Measurements from ENCODE around the gene KLHL29. TPM values are rescaled to one million over a fixed set of nuclear protein-coding genes. Genes with fewer than 3 reads are reported as not detected.
A peak's percentile ranks its signal among the peaks of the same experiment; 100 is the strongest.

The KLHL29 gene
- total and polyA plus RNA-seq, 8 donors: 1.8 to 10.5 (median 2.8) TPM

GRCh38 chr2:23446916-23447315 lies 61.9 kb downstream of the KLHL29 start:
- Histone ChIP-seq H3K9me3 (peaks cover 0 to 7% of the 10 kb centered on the region in 2 donors), H3K27ac (no peak overlapping the region), H3K36me3 (no peaks in the 10 kb centered on the region), H3K27me3 (no peaks in the 10 kb centered on the region), H3K4me3 (no peak overlapping the region), H3K4me1 (no peaks in the 10 kb centered on the region)
- intact Hi-C loops (cut with DNase I): no loop called here
- no peak for TF ChIP-seq CTCF (IDR thresholded peaks at IDR 0.05)
- no peak for DNase-seq
- no peak for ATAC-seq

GRCh38 chr2:23447405-23447804 lies 62.4 kb downstream of the KLHL29 start:
- TF ChIP-seq CTCF (IDR thresholded peaks at IDR 0.05): no peak
- DNase-seq (no peak), ATAC-seq (no peak)
- peaks cover 0 to 3% of the 10 kb centered on the region in 2 donors for H3K9me3 ChIP-seq
- H3K27ac ChIP-seq: no peak overlapping the region
- no peaks in the 10 kb centered on the region for H3K36me3 ChIP-seq
- no peaks in the 10 kb centered on the region for H3K4me1 ChIP-seq
- H3K27me3 ChIP-seq: peaks cover 0 to 2% of the 10 kb centered on the region in 2 donors
- intact Hi-C loops (cut with DNase I): no loop called here
- H3K4me3 ChIP-seq: no peak overlapping the region

GRCh38 chr2:23448906-23449305 lies 63.9 kb downstream of the KLHL29 start:
- peaks cover 0 to 4% of the 10 kb centered on the region in 2 donors for H3K4me1 ChIP-seq
- H3K36me3 ChIP-seq: no peaks in the 10 kb centered on the region
- no peak overlapping the region for H3K4me3 ChIP-seq
- H3K27ac ChIP-seq: no peak overlapping the region
- ATAC-seq: no peak
- DNase-seq: no peak
- intact Hi-C loops (cut with DNase I): no loop called here
- no peak for TF ChIP-seq CTCF (IDR thresholded peaks at IDR 0.05)
- H3K9me3 ChIP-seq: no peaks in the 10 kb centered on the region
- peaks cover 0 to 8% of the 10 kb centered on the region in 2 donors for H3K27me3 ChIP-seq

- ATAC-seq: peak; percentile 56
- no peak for TF ChIP-seq CTCF (IDR thresholded peaks at IDR 0.05)
- DNase-seq: no peak
- Histone ChIP-seq H3K27ac (no peak overlapping the region), H3K36me3 (no peaks in the 10 kb centered on the region), H3K9me3 (no peaks in the 10 kb centered on the region), H3K4me1 (peaks cover 0 to 4% of the 10 kb centered on the region in 2 donors), H3K27me3 (peaks cover 0 to 8% of the 10 kb centered on the region in 2 donors), H3K4me3 (no peak overlapping the region)
- intact Hi-C loops (cut with DNase I): no loop called here
These were observed 64.4 kb downstream of the KLHL29 start for GRCh38 chr2:23449413-23449812.

- peak; percentile 20 for ATAC-seq
- intact Hi-C loops (cut with DNase I): no loop called here
- peak in 2 of 4 donors; percentile 40 to 44 for DNase-seq
- H3K36me3 ChIP-seq: no peaks in the 10 kb centered on the region
- no peak overlapping the region for H3K4me3 ChIP-seq
- TF ChIP-seq CTCF (IDR thresholded peaks at IDR 0.05): no peak
- H3K9me3 ChIP-seq: no peaks in the 10 kb centered on the region
- H3K4me1 ChIP-seq: peaks cover 0 to 4% of the 10 kb centered on the region in 2 donors
- no peak overlapping the region for H3K27ac ChIP-seq
- peaks cover 0 to 8% of the 10 kb centered on the region in 2 donors for H3K27me3 ChIP-seq
These were observed 64.9 kb downstream of the KLHL29 start for GRCh38 chr2:23449831-23450331.
